Hippocampal formation (tissue), 2 donors: ENCODE data around the gene CGB5.
"Not testable (repeated sequence)": the region's sequence is repeated elsewhere in the genome, so short reads cannot be mapped to it uniquely, and the experiment has no call there.

Experiments
- DNase-seq, 2 donors: peaks; one replicate each; lab custom pipeline; 2025; lab: John Stamatoyannopoulos, UW

The CGB5 gene

GRCh38 chr19:49043548-49043947, at the start of gene CGB5:
Gene CGB5 (plus strand): TSS chr19:49043848. CDS start chr19:49044210, 362 bp downstream.
- DNase-seq, result not testable (repeated sequence)

- DNase-seq, result no peak
Observed at GRCh38 chr19:48994035-48994386, 49.6 kb upstream of the CGB5 start.

- no peak for DNase-seq
Observed at GRCh38 chr19:48997972-48998371, 45.7 kb upstream of the CGB5 start.

GRCh38 chr19:48999481-49000325, 43.9 kb upstream of the CGB5 start:
- DNase-seq, result no peak

- DNase-seq, result no peak
Observed at GRCh38 chr19:49004133-49004532, 39.5 kb upstream of the CGB5 start.

- no peak for DNase-seq
Observed at GRCh38 chr19:49004964-49005614, 38.6 kb upstream of the CGB5 start.

GRCh38 chr19:49006905-49007304, 36.7 kb upstream of the CGB5 start:
- DNase-seq, result no peak

GRCh38 chr19:49009828-49010227, 33.8 kb upstream of the CGB5 start:
- no peak for DNase-seq

- no peak for DNase-seq
Observed at GRCh38 chr19:49010453-49010852, 33.2 kb upstream of the CGB5 start.

GRCh38 chr19:49011194-49011593, 32.5 kb upstream of the CGB5 start:
- DNase-seq, result no peak

GRCh38 chr19:49014123-49014869, 29.4 kb upstream of the CGB5 start:
- DNase-seq, result no peak

- DNase-seq, result no peak
Observed at GRCh38 chr19:49014870-49015255, 28.8 kb upstream of the CGB5 start.

GRCh38 chr19:49016067-49016839, 27.4 kb upstream of the CGB5 start:
- DNase-seq, result no peak

GRCh38 chr19:49017041-49017665, 26.5 kb upstream of the CGB5 start, which contains the start of gene LHB:
Gene LHB (minus strand): TSS chr19:49017091. CDS start chr19:49017081, 10 bp downstream.
- no peak for DNase-seq

- DNase-seq, result peak in 1 of 2 donors; percentile 20
Observed at GRCh38 chr19:49017666-49018351, 25.8 kb upstream of the CGB5 start.

GRCh38 chr19:49018388-49019241, 25.0 kb upstream of the CGB5 start:
- DNase-seq, result not testable (repeated sequence)

- peak in 1 of 2 donors; percentile 8 for DNase-seq
Observed at GRCh38 chr19:49019242-49019932, 24.3 kb upstream of the CGB5 start.

GRCh38 chr19:49020342-49020741, 23.3 kb upstream of the CGB5 start:
- no peak for DNase-seq
